Measurements from ENCODE around the gene APOA1. TPM values are rescaled to one million over a fixed set of nuclear protein-coding genes. Genes with fewer than 3 reads are reported as not detected.

The APOA1 gene
- polyA plus RNA-seq, 1 donor (not counting 4 experiments of a cell fraction or from before 2014, with no cell fraction given) = not detected

DNA sequence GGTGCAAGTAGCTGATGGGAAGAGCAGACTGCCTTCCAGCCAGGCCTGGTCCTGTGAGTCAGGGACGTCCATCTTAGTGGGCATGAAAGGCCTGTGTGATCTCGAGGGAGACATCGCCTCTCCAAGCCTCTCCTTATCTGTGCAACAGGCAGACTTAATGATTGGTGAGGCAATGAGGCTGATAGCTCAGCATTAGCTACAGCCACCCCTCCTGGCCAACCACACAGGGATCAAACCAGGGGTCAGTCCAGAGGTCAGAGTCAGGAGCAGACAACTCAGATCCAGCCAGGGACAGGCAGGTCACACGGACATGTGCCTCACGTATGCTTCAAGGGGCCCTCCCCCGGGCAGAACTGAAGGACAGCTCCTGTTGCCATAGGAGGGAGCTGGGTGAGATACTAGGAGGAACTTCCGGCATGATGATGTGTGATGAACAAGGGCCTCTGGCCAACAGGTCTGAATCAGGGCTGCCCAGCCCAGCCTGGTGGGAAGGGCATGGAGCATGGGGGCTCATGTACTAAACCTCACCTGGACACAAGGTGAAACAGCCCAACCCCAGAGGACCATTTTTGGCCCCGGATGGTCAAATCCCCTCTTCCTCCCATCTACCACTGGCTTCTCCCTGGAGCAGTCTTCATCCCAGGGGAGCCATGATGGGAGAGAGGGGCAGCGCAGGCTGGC lies 10.5 kb downstream of the APOA1 start:
- no peak for FAIRE-seq
- no peaks in the 10 kb centered on the region for H3K9me3 ChIP-seq (ENCODE audit: control insufficient read depth, low read depth, low read length)
- H3K36me3 ChIP-seq (ENCODE audit: control insufficient read depth in 2 of 2, extremely low read depth in 1 of 2, insufficient read depth in 2 of 2, low read length in 2 of 2) = no peaks in the 10 kb centered on the region

DNA sequence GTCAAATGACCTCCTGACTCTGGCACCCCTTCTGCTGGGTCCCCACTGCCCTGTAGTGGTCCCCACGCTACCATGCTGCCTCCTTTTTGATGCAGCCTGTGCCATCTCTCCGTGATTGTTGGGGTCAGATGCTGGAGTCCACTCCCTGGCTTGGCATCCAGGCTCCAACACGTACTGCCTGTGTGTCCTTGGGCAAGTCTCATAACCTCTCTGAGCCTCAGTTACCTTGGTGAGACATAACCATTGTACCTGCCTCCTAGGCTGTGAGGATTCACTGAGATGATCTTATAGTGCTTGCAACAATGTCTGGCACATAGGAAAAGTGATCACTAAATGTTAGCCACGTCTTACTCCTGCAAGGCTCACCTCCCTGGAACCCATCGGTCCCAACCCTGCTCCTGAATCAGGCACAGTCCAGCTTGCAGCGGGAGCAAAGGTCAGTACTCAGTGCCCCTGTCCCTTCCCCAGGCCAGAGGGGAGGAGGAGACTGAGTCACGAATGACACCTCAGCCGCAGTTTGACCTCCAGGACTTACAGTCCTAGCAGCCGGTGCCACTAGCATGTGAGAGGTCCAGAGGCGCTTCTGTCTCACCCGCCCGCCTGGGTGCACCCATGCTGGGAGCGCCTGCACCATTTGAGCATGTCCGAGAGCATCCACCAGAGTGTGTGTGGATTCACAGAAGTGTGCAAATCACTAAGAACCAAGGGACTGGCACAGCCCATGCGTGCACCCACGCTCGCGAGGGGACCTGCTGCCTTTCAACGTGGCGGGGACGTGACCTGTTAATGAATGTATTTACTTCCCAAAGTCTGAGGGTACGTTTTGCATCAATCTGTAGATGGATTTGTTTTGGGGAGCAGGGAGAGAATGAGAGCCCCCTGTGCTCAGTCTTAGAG lies 11.3 kb downstream of the APOA1 start:
- Histone ChIP-seq H2AFZ (ENCODE audit: control insufficient read depth, low read length) (no peak overlapping the region), H3K4me1 (ENCODE audit: control insufficient read depth, extremely low read depth, insufficient read depth, low read length) (no peaks in the 10 kb centered on the region), H4K20me1 (ENCODE audit: control insufficient read depth, extremely low read depth, insufficient read depth, low read length) (no peaks in the 10 kb centered on the region), H3K9ac (ENCODE audit: control insufficient read depth, extremely low read depth, insufficient read depth, low read length) (no peak overlapping the region), H3K36me3 (ENCODE audit: control insufficient read depth in 2 of 2, extremely low read depth in 1 of 2, insufficient read depth in 2 of 2, low read length in 2 of 2) (no peaks in the 10 kb centered on the region), H3K27ac (ENCODE audit: control insufficient read depth, insufficient read depth, low read length) (no peak overlapping the region), H3K4me2 (ENCODE audit: control insufficient read depth, extremely low read depth, insufficient read depth, low read depth, low read length) (no peak overlapping the region), H3K79me2 (ENCODE audit: control insufficient read depth, insufficient read depth, low read length) (no peaks in the 10 kb centered on the region), H3K9me1 (ENCODE audit: control insufficient read depth, extremely low read depth, insufficient read depth, low read length) (no peaks in the 10 kb centered on the region), H3K9me3 (ENCODE audit: control insufficient read depth, low read depth, low read length) (no peaks in the 10 kb centered on the region), H3K27me3 (ENCODE audit: control insufficient read depth, extremely low read depth, insufficient read depth, low read length) (no peaks in the 10 kb centered on the region), H3K4me3 (ENCODE audit: control insufficient read depth in 2 of 3, extremely low read depth in 1 of 3, insufficient read depth in 2 of 3, low read depth in 1 of 3, low read length in 3 of 3) (no peak overlapping the region)
- DNase-seq (ENCODE audit: low read depth, low spot score) (no peak), FAIRE-seq (no peak)
- no peak for TF ChIP-seq EZH2 (IDR thresholded peaks at IDR 0.05; ENCODE audit: low read length)
- TF ChIP-seq, protein P1, sequence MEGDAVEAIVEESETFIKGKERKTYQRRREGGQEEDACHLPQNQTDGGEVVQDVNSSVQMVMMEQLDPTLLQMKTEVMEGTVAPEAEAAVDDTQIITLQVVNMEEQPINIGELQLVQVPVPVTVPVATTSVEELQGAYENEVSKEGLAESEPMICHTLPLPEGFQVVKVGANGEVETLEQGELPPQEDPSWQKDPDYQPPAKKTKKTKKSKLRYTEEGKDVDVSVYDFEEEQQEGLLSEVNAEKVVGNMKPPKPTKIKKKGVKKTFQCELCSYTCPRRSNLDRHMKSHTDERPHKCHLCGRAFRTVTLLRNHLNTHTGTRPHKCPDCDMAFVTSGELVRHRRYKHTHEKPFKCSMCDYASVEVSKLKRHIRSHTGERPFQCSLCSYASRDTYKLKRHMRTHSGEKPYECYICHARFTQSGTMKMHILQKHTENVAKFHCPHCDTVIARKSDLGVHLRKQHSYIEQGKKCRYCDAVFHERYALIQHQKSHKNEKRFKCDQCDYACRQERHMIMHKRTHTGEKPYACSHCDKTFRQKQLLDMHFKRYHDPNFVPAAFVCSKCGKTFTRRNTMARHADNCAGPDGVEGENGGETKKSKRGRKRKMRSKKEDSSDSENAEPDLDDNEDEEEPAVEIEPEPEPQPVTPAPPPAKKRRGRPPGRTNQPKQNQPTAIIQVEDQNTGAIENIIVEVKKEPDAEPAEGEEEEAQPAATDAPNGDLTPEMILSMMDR (optimal IDR thresholded peaks at IDR 0.05 in 1 of 3, IDR thresholded peaks at IDR 0.05 in 1 of 3, conservative IDR thresholded peaks at IDR 0.05 in 1 of 3; ENCODE audit: extremely low read depth in 1 of 3, insufficient read depth in 2 of 3, low read length in 3 of 3) = no peak
- dilution Hi-C loops (cut with MboI; ENCODE audit: extremely low pct_ligation_motif_present, low sequenced_read_pairs) = no loop called here

More for the DNA sequence above, 10.5 kb downstream of the APOA1 start:
- H4K20me1 ChIP-seq (ENCODE audit: control insufficient read depth, extremely low read depth, insufficient read depth, low read length) = no peaks in the 10 kb centered on the region
- no peaks in the 10 kb centered on the region for H3K9me1 ChIP-seq (ENCODE audit: control insufficient read depth, extremely low read depth, insufficient read depth, low read length)
- dilution Hi-C loops (cut with MboI; ENCODE audit: extremely low pct_ligation_motif_present, low sequenced_read_pairs) = no loop called here
- no peak overlapping the region for H2AFZ ChIP-seq (ENCODE audit: control insufficient read depth, low read length)
- no peaks in the 10 kb centered on the region for H3K27me3 ChIP-seq (ENCODE audit: control insufficient read depth, extremely low read depth, insufficient read depth, low read length)
- TF ChIP-seq, protein P1 (optimal IDR thresholded peaks at IDR 0.05 in 1 of 3, IDR thresholded peaks at IDR 0.05 in 1 of 3, conservative IDR thresholded peaks at IDR 0.05 in 1 of 3; ENCODE audit: extremely low read depth in 1 of 3, insufficient read depth in 2 of 3, low read length in 3 of 3) = no peak
- no peak for TF ChIP-seq EZH2 (IDR thresholded peaks at IDR 0.05; ENCODE audit: low read length)
- H3K27ac ChIP-seq (ENCODE audit: control insufficient read depth, insufficient read depth, low read length) = no peak overlapping the region
- H3K4me2 ChIP-seq (ENCODE audit: control insufficient read depth, extremely low read depth, insufficient read depth, low read depth, low read length) = no peak overlapping the region
- H3K4me1 ChIP-seq (ENCODE audit: control insufficient read depth, extremely low read depth, insufficient read depth, low read length) = no peaks in the 10 kb centered on the region
- no peak overlapping the region for H3K4me3 ChIP-seq (ENCODE audit: control insufficient read depth in 2 of 3, extremely low read depth in 1 of 3, insufficient read depth in 2 of 3, low read depth in 1 of 3, low read length in 3 of 3)
- no peaks in the 10 kb centered on the region for H3K79me2 ChIP-seq (ENCODE audit: control insufficient read depth, insufficient read depth, low read length)
- no peak for DNase-seq (ENCODE audit: low read depth, low spot score)
- H3K9ac ChIP-seq (ENCODE audit: control insufficient read depth, extremely low read depth, insufficient read depth, low read length) = no peak overlapping the region
